Fibroblast of the aortic adventitia (primary cell): Measurements from ENCODE around the gene KREMEN1. TPM values are rescaled to one million over a fixed set of nuclear protein-coding genes. Genes with fewer than 3 reads are reported as not detected.
A peak's percentile ranks its signal among the peaks of the same experiment; 100 is the strongest.

Experiments
- DNase-seq: peaks from one replicate; pipeline ENCODE4 v3.0.0-alpha.2; 2010; ENCODE audit warnings: low read depth
- H3K4me3 ChIP-seq: 2 replicates; pipeline ENCODE4 v1.5.1; 2011; ENCODE audit warnings: low read depth, mild to moderate bottlenecking, control low read depth, low read length, moderate library complexity
- CTCF ChIP-seq: IDR thresholded peaks from 2 replicates; pipeline ENCODE4 v1.5.1; 2011; ENCODE audit warnings: mild to moderate bottlenecking, low read length, control low read depth, inconsistent platforms; ENCODE audit not compliant: insufficient read depth
- total RNA-seq: library from RNA; depleted of rRNA; stranded (reverse); fragments of >200 nt; gene quantifications from 2 replicates; pipeline ENCODE4 v1.2.3, GENCODE V29; 2012; ENCODE audit warnings: low replicate concordance

Gene KREMEN1
- total RNA-seq, 1 donor: 5.7 TPM

DNA sequence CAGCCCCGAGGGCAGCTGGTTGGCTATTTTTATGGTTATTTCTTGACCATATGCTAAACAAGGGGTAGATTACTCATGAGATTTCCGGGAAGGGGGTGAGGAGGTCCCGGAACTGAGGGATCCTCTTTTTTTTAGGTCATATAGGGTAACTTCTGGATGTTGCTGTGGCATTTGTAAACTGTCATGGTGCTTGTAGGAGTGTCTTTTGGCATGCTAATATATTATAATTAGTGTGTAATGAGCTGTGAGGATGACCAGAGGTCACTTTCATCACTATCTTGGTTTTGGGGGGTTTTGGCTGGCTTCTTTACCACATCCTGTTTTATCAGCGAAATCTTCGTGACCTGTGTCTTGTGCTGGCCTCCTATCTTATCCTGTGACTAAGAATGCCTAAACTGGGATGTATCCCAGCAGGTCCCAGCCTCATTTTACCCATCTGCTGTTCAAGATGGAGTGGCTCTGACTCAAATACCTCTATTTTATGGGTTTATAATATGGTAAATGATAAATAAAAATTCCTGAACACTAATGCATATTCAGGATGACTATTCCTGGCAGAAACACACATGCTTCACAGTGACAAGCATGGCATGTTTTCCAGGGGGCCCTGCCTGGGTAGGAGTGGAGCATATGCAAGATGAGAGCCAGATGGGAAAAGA, 11.2 kb downstream of the KREMEN1 start:
- no peak for TF ChIP-seq CTCF
- H3K4me3 ChIP-seq: no peak overlapping the region
- DNase-seq: peak; percentile 29

GRCh38 chr22:29087012-29087411, 14.2 kb downstream of the KREMEN1 start:
- no peak overlapping the region for H3K4me3 ChIP-seq
- no peak for DNase-seq
- no peak for TF ChIP-seq CTCF

- no peak overlapping the region for H3K4me3 ChIP-seq
- TF ChIP-seq CTCF: no peak
- DNase-seq: no peak
These were observed 16.0 kb downstream of the KREMEN1 start for GRCh38 chr22:29088809-29089208.

DNA sequence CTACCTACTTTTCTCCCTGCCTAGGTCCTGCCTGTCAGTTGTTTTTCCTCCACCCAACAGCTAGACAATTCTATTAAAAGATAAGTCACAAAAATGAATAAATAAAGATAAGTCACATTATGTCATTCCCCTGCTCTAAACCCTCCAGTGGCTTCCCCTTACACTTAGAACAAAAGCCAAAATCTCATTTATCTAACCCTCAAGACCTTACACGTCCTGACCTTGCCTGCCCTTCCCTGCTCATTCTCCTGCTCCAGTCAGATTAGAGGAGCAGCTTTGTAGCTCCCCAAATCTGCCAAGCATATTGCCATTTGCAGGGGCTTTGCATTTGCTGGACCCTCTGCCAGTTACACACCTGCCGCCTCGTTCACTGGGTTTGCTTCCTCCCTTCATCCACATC, 16.7 kb downstream of the KREMEN1 start:
- DNase-seq: no peak
- TF ChIP-seq CTCF: no peak
- H3K4me3 ChIP-seq: no peak overlapping the region

- H3K4me3 ChIP-seq: no peak overlapping the region
- DNase-seq: no peak
- TF ChIP-seq CTCF: no peak
These were observed 17.2 kb downstream of the KREMEN1 start for GRCh38 chr22:29090039-29090438.

GRCh38 chr22:29092243-29092642, 19.4 kb downstream of the KREMEN1 start:
- no peak for DNase-seq
- no peak overlapping the region for H3K4me3 ChIP-seq
- TF ChIP-seq CTCF: no peak

GRCh38 chr22:29093030-29093429, 20.2 kb downstream of the KREMEN1 start:
- DNase-seq: no peak
- no peak for TF ChIP-seq CTCF
- no peak overlapping the region for H3K4me3 ChIP-seq
